SH-SY5Y (cell line): ENCODE measurements around the gene ALS2CL.

Experiments used
- GATA2 ChIP-seq: IDR thresholded peaks from 2 replicates; pipeline ENCODE4 v1.6.1; 2011; ENCODE audit warnings: mild to moderate bottlenecking, low read depth, low read length
- GATA3 ChIP-seq: IDR thresholded peaks from 2 replicates; pipeline ENCODE4 v1.6.1; 2011; ENCODE audit warnings: low read depth, mild to moderate bottlenecking, low read length, moderate library complexity

Gene ALS2CL

GRCh38 chr3:46700772-46701171, 7.3 kb upstream of the ALS2CL start:
- TF ChIP-seq GATA2 (peak; percentile 40; the same call in 1 of the 2 replicates), GATA3 (no peak)

- no peak for TF ChIP-seq GATA2
- no peak for TF ChIP-seq GATA3
These were observed 6.4 kb upstream of the ALS2CL start for GRCh38 chr3:46699676-46700523.

GRCh38 chr3:46695962-46696894, 2.7 kb upstream of the ALS2CL start:
- TF ChIP-seq GATA3 (no peak), GATA2 (no peak)

GRCh38 chr3:46695177-46695961, 1.9 kb upstream of the ALS2CL start:
- TF ChIP-seq GATA3 (no peak), GATA2 (no peak)

DNA sequence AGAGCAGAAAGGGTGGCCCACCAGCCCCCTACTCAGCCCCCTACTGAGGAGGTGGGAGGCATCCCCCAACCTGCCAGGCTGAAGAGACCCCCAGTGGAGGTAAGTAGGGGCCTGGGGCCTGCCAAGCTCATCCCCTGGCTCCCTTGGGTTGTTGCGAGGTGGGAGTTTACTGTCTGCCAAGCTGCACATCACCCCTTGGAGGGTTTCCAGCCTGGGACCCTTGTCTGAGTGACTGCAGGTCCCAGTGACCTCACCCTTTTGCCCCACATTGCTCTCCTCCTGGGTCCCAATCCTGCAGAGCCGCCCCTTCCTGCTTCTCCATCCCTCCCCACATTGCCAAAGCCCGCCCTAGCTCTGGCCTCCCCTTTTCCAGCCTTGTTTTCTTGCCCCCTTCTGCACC, 1.0 kb upstream of the ALS2CL start:
- TF ChIP-seq GATA2, result no peak
- no peak for TF ChIP-seq GATA3

DNA sequence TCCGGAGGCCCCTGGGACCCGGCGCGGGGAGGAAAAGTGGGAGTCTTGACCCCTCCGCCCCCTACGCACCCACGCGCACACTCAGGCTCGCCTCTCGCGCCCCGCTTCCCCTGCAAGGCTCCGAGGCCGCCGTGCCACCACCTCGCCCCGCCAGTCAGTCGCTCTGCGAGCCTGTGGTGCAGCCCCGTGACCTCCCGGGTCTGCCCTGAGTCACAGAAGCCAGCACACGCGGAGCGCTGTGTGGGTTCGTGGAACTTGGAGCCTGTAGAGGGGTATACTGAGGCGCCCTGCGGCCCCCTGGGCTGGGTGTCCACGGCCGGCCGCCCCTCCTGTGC, 380 bp upstream of the ALS2CL start:
- no peak for TF ChIP-seq GATA2
- TF ChIP-seq GATA3, result no peak

GRCh38 chr3:46692566-46692990, 901 bp downstream of the ALS2CL start:
- TF ChIP-seq GATA3 (no peak), GATA2 (no peak)

DNA sequence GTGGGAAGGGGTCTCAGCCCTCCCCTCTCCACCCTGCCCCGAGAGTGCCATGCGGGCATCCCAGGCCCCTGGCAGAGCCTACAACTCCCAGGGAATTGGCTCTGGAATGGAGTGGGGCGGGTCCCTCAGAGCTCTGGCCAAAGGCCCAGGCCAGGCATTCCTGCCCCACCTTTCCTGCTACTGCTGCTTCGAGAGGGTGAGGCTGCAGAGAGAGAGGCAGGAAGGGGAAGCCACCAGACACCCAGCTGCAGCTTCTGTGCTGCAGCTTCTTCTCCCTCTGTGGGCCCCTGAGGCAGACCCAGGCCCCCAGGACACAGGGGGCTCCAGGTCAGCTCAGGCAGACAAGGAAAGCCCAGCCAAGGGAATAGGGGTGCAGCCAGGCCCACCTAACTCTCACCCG, 2.7 kb downstream of the ALS2CL start:
- TF ChIP-seq GATA3 (no peak), GATA2 (no peak)

DNA sequence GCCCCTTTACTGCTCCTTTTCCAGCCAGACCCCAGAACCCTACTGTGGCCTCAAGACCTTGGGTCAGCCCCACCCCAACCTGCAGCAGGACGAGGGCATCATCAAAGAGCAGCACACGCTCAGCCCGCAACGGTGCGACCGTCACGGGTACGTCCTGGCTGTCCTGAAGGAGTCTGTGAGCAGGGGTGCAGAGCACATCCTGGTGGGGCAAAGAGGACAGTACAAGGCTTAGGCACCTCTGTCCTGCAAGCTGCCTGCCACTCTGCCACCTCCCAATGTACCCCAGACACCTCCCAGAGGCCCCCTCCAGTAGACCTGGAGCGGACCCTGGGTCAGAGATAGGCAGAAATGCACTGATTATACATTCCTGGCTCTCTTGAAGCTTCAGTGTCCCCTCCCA, 8.0 kb downstream of the ALS2CL start:
- TF ChIP-seq GATA2 (no peak), GATA3 (no peak)

DNA sequence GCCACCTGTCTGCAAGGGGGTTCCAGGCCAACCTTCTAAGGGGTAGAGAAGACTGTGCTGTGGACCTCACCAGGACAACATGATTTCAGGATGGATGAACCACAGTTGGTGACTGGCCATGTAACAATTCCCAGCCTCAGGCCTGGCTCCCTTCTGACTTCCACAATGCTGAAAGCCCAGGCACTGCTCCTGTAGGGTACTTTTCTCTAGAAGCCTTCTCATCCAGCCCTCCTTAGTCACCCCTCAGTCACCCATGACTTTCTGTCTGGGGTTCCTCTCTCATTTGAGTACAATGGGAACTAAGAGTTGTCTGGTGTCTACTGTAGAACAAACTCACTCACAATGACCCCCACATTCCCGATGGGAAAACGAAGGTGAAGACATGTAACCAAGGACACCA, 8.6 kb downstream of the ALS2CL start:
- TF ChIP-seq GATA3, result no peak
- no peak for TF ChIP-seq GATA2

DNA sequence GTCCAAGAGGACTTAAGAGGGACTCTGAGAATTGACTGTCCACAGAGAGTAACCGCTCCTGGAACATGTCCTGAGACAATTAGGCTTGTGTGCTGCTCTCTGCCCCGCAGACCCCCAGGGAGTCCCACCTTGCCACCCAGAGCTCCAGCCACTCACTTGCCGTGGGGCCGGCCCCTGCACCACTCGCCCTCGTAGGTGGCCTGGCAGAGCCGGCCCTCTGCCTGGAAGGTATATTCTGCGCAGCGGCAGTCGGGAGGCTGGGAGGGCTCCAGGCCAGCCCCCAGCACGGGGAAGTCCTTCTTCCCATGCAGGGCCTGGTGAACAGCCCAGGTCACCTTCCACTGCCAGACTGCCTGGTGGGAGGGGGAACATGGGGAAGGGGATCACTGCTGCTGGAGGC, 10.5 kb downstream of the ALS2CL start:
- TF ChIP-seq GATA3, result no peak
- no peak for TF ChIP-seq GATA2

DNA sequence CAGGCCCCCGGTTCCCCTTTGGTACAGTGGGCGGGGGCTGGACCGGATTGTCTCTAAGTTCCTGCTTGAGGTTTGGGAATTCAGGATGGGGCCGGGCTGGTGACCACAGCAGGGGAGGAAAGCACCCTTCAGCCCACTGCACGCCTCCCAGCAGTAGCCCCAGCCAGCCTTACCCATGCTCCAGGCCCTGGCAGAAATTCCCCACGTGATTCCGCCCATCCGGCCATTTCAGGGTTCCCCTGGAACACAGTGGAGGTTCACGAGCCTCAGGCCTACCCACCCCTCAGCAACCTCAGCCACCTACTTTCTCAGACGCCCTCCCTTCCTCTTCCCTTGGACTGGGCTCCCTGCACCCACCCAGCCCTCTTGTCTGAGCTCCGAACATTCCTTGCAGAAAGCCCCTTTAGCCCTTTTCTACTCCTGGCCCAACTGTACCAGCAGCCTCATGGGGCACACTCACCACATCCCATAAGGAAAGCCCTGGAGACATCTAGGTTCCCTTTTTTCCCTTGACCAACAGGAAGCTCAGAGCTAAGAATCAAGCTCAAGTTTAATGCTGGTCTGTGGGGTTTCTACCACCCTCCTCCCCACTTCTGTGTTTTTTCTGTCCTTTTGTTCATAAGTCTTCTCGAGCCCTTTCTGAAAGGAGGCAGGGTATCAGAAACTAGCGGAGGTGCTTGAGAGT, 11.5 kb downstream of the ALS2CL start:
- no peak for TF ChIP-seq GATA2
- no peak for TF ChIP-seq GATA3

- TF ChIP-seq GATA2 (no peak), GATA3 (no peak)
These were observed 12.1 kb downstream of the ALS2CL start for GRCh38 chr3:46681387-46681786.
